ENCODE measurements around the gene CABS1.

DNA sequence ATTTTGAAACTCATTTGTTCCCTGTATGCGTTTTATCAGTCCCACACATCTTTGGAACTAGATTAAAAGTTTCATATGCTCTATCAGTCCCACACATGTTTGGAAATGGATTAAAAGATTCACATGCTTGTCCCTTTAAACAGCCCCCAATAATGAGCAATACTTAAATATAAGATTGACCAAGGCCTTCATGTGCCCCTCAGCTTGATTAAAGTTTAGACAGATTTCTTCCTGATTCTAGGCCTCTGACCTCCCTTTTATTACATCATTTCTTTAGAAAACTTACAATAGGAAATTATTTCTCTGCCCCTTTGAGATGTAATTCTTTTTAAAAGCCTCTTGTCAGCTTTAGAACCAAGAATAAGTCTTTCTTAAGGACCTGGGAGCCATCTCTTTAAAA lies 31.7 kb upstream of the CABS1 start:
- TF ChIP-seq, protein P1, sequence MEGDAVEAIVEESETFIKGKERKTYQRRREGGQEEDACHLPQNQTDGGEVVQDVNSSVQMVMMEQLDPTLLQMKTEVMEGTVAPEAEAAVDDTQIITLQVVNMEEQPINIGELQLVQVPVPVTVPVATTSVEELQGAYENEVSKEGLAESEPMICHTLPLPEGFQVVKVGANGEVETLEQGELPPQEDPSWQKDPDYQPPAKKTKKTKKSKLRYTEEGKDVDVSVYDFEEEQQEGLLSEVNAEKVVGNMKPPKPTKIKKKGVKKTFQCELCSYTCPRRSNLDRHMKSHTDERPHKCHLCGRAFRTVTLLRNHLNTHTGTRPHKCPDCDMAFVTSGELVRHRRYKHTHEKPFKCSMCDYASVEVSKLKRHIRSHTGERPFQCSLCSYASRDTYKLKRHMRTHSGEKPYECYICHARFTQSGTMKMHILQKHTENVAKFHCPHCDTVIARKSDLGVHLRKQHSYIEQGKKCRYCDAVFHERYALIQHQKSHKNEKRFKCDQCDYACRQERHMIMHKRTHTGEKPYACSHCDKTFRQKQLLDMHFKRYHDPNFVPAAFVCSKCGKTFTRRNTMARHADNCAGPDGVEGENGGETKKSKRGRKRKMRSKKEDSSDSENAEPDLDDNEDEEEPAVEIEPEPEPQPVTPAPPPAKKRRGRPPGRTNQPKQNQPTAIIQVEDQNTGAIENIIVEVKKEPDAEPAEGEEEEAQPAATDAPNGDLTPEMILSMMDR (IDR thresholded peaks at IDR 0.05; ENCODE audit: low read depth, low read length), result no peak
- no peak for TF ChIP-seq POLR2A (IDR thresholded peaks at IDR 0.05; ENCODE audit: extremely low read depth, insufficient read length)
